Breast epithelium (tissue), 3 donors: ENCODE data around the gene ASAH2.

ENCODE experiments used
- POLR2A ChIP-seq: fragments of 450-650 bp; IDR thresholded peaks from one replicate; pipeline ENCODE4 v1.6.1; 2016; ENCODE audit warnings: antibody characterized with exemption, mild to moderate bottlenecking, moderate library complexity
- POLR2AphosphoS5 ChIP-seq, 3 donors: sonication (generic); formaldehyde crosslinking; IDR thresholded peaks; one replicate each; pipeline ENCODE4 v1.6.1; 2017; ENCODE audit warnings: antibody characterized with exemption in 3 of 3
- TF ChIP-seq, protein P1 (sequence below), 3 donors: fragments of 450-650 bp; IDR thresholded peaks; one replicate each; pipeline ENCODE4 v1.5.1; 2016 to 2017; ENCODE audit warnings: antibody characterized with exemption in 3 of 3, mild to moderate bottlenecking in 3 of 3, moderate library complexity in 3 of 3

DNA sequence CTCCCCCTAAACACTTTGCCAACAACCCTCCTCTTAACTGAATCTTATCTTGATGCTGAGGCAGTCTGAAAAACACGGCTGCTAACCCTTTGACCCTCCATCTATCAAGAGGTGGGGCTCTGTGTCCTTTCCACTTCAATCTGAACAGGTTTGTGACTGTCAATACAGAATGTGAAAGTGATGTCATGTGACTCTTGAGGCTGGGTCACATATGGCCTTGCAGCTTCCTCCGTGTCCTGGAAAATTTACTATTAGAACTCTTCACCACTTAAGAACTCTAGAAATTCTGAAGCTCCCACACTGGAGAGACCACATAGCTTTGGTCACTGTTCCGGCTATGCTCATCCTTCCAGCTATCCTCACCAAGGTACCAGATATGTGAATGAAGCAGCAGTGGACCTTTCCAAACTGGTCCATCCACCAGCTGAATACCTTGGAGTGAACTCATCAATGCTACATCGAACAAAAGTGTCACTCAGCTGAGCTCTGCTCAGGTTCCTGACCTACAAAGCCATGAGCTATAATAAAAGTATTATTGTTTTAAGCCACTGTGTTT is 30.7 kb upstream of the ASAH2 start:
- TF ChIP-seq, protein P1, sequence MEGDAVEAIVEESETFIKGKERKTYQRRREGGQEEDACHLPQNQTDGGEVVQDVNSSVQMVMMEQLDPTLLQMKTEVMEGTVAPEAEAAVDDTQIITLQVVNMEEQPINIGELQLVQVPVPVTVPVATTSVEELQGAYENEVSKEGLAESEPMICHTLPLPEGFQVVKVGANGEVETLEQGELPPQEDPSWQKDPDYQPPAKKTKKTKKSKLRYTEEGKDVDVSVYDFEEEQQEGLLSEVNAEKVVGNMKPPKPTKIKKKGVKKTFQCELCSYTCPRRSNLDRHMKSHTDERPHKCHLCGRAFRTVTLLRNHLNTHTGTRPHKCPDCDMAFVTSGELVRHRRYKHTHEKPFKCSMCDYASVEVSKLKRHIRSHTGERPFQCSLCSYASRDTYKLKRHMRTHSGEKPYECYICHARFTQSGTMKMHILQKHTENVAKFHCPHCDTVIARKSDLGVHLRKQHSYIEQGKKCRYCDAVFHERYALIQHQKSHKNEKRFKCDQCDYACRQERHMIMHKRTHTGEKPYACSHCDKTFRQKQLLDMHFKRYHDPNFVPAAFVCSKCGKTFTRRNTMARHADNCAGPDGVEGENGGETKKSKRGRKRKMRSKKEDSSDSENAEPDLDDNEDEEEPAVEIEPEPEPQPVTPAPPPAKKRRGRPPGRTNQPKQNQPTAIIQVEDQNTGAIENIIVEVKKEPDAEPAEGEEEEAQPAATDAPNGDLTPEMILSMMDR (IDR thresholded peaks at IDR 0.05): no peak
- TF ChIP-seq POLR2A (no peak), POLR2AphosphoS5 (IDR thresholded peaks at IDR 0.05) (no peak)
